Smooth muscle cell (in vitro differentiated cells): ENCODE results near the gene TDRD9. TPM values are rescaled to one million over a fixed set of nuclear protein-coding genes. Genes with fewer than 3 reads are reported as not detected.

ENCODE experiments used
- DNase-seq: peaks from one replicate; lab custom pipeline; 2025; ENCODE audit not compliant: unreplicated experiment; lab: John Stamatoyannopoulos, UW
- H2AFZ ChIP-seq: fragments of 200-600 bp; sonication (generic); 2 replicates; pipeline ENCODE4 v1.6.0; 2016; ENCODE audit warnings: antibody characterized with exemption, low read depth, mild to moderate bottlenecking
- H3F3A ChIP-seq: fragments of 200-600 bp; sonication (generic); 2 replicates; pipeline ENCODE4 v1.6.0; 2017; ENCODE audit warnings: antibody characterized with exemption, low read depth
- H3K27ac ChIP-seq: fragments of 200-600 bp; sonication (generic); 2 replicates; pipeline ENCODE4 v1.5.1; 2016; ENCODE audit warnings: low read depth, mild to moderate bottlenecking
- H3K27me3 ChIP-seq: fragments of 200-600 bp; sonication (generic); 2 replicates; pipeline ENCODE4 v1.6.1; 2016; ENCODE audit warnings: low read depth, mild to moderate bottlenecking
- H3K36me3 ChIP-seq: fragments of 200-600 bp; sonication (generic); 2 replicates; pipeline ENCODE4 v1.5.1; 2016; ENCODE audit warnings: low read depth
- H3K4me1 ChIP-seq: fragments of 200-600 bp; sonication (generic); 2 replicates; pipeline ENCODE4 v1.5.1; 2016; ENCODE audit warnings: low read depth
- H3K4me2 ChIP-seq: fragments of 200-600 bp; sonication (generic); 2 replicates; pipeline ENCODE4 v1.6.0; 2016; ENCODE audit warnings: mild to moderate bottlenecking
- H3K4me3 ChIP-seq: fragments of 200-600 bp; sonication (generic); 2 replicates; pipeline ENCODE4 v1.5.1; 2016; ENCODE audit warnings: mild to moderate bottlenecking
- H3K79me2 ChIP-seq: fragments of 200-600 bp; sonication (generic); 2 replicates; pipeline ENCODE4 v1.6.0; 2016; ENCODE audit warnings: low read depth, mild to moderate bottlenecking
- H3K9ac ChIP-seq: fragments of 200-600 bp; sonication (generic); 2 replicates; pipeline ENCODE4 v1.6.0; 2016; ENCODE audit warnings: low read depth
- H3K9me3 ChIP-seq: fragments of 200-600 bp; sonication (generic); replicated peaks from 2 replicates; pipeline ENCODE4 v1.5.1; 2016; ENCODE audit warnings: low read depth
- H4K20me1 ChIP-seq: fragments of 200-600 bp; sonication (generic); 2 replicates; pipeline ENCODE4 v1.6.0; 2016; ENCODE audit warnings: low read depth
- WGBS: methylation state at CpG from one replicate; pipeline ENCODE4 v1.1.7; 2016; ENCODE audit warnings: low lambda C conversion rate; 5-methylcytosine and 5-hydroxymethylcytosine counted together
- polyA plus RNA-seq: library from polyadenylated mRNA; unstranded; fragments of >200 nt; fragmentation: Nextera tagmentation; extraction: Ambion mirVana; gene quantifications from 2 replicates; pipeline ENCODE4 v1.2.1, GENCODE V29; 2016
- total RNA-seq: library from RNA; depleted of rRNA; stranded (reverse); fragments of >200 nt; gene quantifications from 2 replicates; pipeline ENCODE4 v1.2.3, GENCODE V29; 2014
- TF ChIP-seq, protein P1 (sequence below): fragments of 200-600 bp; sonication (generic); IDR thresholded peaks from 2 replicates; pipeline ENCODE4 v1.5.1; 2017; ENCODE audit warnings: borderline replicate concordance, mild to moderate bottlenecking, antibody characterized with exemption; ENCODE audit not compliant: insufficient read depth, poor library complexity, severe bottlenecking

Gene TDRD9
- total and polyA plus RNA-seq, 2 experiments from 2014 or later: 1.0 TPM; not detected in 1

DNA sequence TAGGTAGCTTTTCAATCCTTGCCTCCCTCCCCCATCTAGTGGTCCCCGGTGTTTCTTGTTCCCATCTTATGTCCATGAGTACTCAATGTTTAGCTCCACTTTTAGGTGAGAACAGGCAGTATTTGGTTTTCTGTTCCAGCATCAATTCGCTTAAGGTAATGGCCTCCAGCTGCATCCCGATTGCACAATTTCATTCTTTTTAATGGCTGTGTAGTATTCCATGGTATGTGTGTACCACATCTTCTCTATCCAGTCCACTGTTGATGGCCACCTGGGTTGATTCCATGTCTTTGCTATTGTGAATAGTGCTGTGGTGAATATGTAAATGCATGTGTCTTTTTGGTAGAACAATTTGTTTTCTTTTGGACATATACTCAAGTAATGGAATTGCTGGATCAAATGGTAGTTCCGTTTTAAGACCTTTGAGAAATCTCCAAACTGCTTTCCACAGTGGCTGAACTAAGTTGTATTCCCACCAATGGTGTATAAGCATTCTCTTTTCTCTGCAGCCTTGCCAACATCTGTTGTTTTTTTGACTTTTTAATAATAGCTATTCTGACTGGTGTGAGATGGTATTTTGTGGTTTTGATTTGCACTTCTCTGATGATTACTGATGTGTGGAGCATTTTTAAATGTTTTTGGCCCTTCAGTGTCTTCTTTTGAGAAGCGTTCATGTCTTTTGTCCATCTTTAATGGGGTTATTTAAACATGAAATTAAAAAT lies 123.0 kb downstream of the TDRD9 start:
- Histone ChIP-seq H3K79me2 (no peaks in the 10 kb centered on the region), H3K4me2 (no peak overlapping the region), H3K36me3 (no peaks in the 10 kb centered on the region), H2AFZ (no peak overlapping the region), H3F3A (no peaks in the 10 kb centered on the region), H3K9ac (no peak overlapping the region), H3K9me3 (no peaks in the 10 kb centered on the region), H3K27ac (no peak overlapping the region), H3K4me3 (no peak overlapping the region), H3K4me1 (no peaks in the 10 kb centered on the region), H4K20me1 (no peaks in the 10 kb centered on the region), H3K27me3 (no peaks in the 10 kb centered on the region)
- TF ChIP-seq, protein P1, sequence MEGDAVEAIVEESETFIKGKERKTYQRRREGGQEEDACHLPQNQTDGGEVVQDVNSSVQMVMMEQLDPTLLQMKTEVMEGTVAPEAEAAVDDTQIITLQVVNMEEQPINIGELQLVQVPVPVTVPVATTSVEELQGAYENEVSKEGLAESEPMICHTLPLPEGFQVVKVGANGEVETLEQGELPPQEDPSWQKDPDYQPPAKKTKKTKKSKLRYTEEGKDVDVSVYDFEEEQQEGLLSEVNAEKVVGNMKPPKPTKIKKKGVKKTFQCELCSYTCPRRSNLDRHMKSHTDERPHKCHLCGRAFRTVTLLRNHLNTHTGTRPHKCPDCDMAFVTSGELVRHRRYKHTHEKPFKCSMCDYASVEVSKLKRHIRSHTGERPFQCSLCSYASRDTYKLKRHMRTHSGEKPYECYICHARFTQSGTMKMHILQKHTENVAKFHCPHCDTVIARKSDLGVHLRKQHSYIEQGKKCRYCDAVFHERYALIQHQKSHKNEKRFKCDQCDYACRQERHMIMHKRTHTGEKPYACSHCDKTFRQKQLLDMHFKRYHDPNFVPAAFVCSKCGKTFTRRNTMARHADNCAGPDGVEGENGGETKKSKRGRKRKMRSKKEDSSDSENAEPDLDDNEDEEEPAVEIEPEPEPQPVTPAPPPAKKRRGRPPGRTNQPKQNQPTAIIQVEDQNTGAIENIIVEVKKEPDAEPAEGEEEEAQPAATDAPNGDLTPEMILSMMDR: no peak
- WGBS: 91% methylated on average over 5 of the region's 5 CpGs
- no peak for DNase-seq

DNA sequence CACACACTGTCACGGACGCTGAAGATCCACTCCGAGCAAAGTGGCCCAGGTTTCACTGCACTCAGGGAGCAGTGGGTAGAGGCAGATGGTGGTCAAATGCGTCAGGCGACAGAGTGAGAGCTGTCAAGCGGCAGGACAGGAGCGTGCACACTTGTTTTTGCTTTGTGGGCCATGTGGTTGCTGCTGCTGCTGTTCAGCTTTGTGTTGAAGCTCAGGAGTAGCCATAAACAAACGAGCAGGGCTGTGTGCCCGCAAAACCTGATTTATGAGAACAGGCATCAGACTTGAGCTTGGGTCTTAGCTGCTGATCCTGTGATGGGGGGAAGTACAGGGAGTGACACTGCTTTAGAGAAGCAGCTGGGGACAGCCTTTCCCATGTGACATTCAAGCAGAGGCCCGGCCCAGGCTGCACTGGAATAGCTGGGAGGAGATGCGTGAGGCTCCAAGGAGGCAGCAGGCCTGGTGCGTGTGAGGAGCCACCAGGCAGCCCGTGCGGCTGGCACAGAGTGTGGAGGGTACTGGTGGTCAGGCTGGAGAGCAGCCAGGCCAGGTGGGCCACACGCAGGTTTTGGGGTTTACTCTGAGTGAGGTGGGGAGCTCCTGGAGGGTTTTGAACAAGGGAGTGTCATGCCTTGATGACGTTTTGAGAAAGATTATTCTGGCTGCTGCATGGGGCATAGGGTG lies 126.1 kb downstream of the TDRD9 start:
- Histone ChIP-seq H3K9me3 (no peaks in the 10 kb centered on the region), H3K9ac (no peak overlapping the region), H3K79me2 (no peaks in the 10 kb centered on the region), H3K4me3 (no peak overlapping the region), H3K36me3 (no peaks in the 10 kb centered on the region), H4K20me1 (no peaks in the 10 kb centered on the region), H3K4me2 (no peak overlapping the region), H3F3A (no peaks in the 10 kb centered on the region), H3K27ac (no peak overlapping the region), H3K4me1 (no peaks in the 10 kb centered on the region), H3K27me3 (peaks cover 9% of the 10 kb centered on the region), H2AFZ (peak overlapping the region; percentile 8)
- 57% methylated on average over 16 of the region's 16 CpGs for WGBS
- no peak for DNase-seq
- TF ChIP-seq, protein P1: no peak

DNA sequence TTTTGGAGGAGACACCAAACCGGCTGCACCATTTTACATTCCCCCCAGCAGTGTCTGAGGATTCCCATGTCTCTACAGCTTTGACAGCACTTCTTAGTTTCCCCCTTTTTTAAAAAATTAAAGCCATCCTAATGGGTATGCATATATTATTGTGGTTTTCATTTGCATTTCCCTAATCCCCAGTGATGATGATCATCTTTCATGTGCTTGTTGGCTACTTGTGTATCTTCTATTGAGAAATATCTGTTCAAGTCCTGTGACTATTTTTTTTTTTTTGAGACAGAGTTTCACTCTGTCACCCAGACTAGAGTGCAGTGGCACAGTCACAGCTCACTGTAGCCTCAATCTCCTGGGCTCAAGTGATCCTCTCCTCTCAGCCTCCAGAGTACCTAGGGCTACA lies 134.0 kb downstream of the TDRD9 start:
- H3K9me3 ChIP-seq: no peaks in the 10 kb centered on the region
- H3F3A ChIP-seq: no peaks in the 10 kb centered on the region
- TF ChIP-seq, protein P1: no peak
- no peak overlapping the region for H3K4me3 ChIP-seq
- H3K79me2 ChIP-seq: no peaks in the 10 kb centered on the region
- H3K9ac ChIP-seq: no peak overlapping the region
- H4K20me1 ChIP-seq: no peaks in the 10 kb centered on the region
- no peak for DNase-seq
- no peak overlapping the region for H3K4me2 ChIP-seq
- WGBS: 79% methylated on average over 1 of the region's 1 CpG
- H3K4me1 ChIP-seq: no peaks in the 10 kb centered on the region
- H3K27me3 ChIP-seq: peaks cover 1% of the 10 kb centered on the region
- H3K27ac ChIP-seq: no peak overlapping the region
- H3K36me3 ChIP-seq: no peaks in the 10 kb centered on the region
- no peak overlapping the region for H2AFZ ChIP-seq
